Thoracic aorta endothelial cell (primary cell): Measurements from ENCODE around the gene KIF14. TPM values are rescaled to one million over a fixed set of nuclear protein-coding genes. Genes with fewer than 3 reads are reported as not detected.

Experiments used
- total RNA-seq: library from RNA; depleted of rRNA; stranded (reverse); fragments of >200 nt; gene quantifications from 2 replicates; pipeline ENCODE4 v1.2.3, GENCODE V29; 2012

Gene KIF14
- total RNA-seq: 22.5 and 30.3 TPM in 2 replicates

GRCh38 chr1:200620273-200621131, at the start of gene KIF14:
Gene KIF14 (minus strand): TSS chr1:200620751. CDS start chr1:200618723, 2,028 bp downstream.

GRCh38 chr1:200669314-200670241, 49.0 kb upstream of the KIF14 start, which contains the start of gene DDX59:
Gene DDX59 (minus strand): TSS chr1:200669907. CDS start chr1:200666740, 3,167 bp downstream.

Other genes with a start within 250 kb of the KIF14 start
- 31.1 and 36.5 TPM in 2 replicates for gene ZNF281, start 210.7 kb downstream of the KIF14 start, total RNA-seq
- 12.6 and 13.9 TPM in 2 replicates for gene DDX59, start 49.2 kb upstream of the KIF14 start, total RNA-seq
- 69.9 and 73.9 TPM in 2 replicates for gene CAMSAP2, start 118.1 kb upstream of the KIF14 start, total RNA-seq